ENCODE measurements around the gene ARHGAP10. TPM values are rescaled to one million over a fixed set of nuclear protein-coding genes. Genes with fewer than 3 reads are reported as not detected.
A peak's percentile ranks its signal among the peaks of the same experiment; 100 is the strongest.

The ARHGAP10 gene
- total and polyA plus RNA-seq, 10 of the 15 experiments (the other 5 are each of a cell fraction or from before 2014, with no cell fraction given): 1.3 to 25.8 (median 17.2) TPM

DNA sequence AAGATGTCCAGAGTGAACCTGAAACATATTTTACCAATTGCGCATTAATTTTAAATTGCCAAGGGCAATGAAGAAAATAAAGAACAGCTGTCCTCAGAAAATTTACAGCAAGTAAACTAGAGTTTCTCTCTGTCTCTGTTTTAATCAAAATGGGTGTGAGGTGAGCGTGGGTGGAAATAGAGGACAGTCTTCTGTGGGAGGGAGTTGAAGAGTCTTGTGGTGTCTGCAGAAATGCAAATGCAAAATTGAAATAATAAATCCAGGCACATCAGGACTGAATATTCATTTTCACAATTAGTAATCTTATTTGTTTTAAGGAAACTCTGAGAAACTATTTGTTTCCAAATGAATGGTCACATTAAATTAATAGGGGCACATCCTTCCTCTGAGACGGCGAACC lies 192.0 kb downstream of the ARHGAP10 start:
- H3K9me3 ChIP-seq (replicated peaks; ENCODE audit: control insufficient read depth, insufficient read depth, low read length): no peaks in the 10 kb centered on the region
- SMC1A ChIA-PET (ENCODE audit: uncharacterized antibody, unreplicated experiment): interaction anchor here (1.0 to 1.1 kb wide), 2 partner anchors 11 to 49 kb away, joined by 3 read pairs; no protein-coding TSS in a partner anchor
- DNase-seq (ENCODE audit: low read depth, low spot score) (no peak), FAIRE-seq (no peak), ATAC-seq (peak; percentile 49; the same call in 2 of the 3 replicates)
- POLR2A ChIA-PET: no interaction called here
- H3K4me1 ChIP-seq (ENCODE audit: control insufficient read depth, insufficient read depth, low read length): peaks cover 3% of the 10 kb centered on the region; the same call in 1 of the 2 replicates
- H3K36me3 ChIP-seq (ENCODE audit: control insufficient read depth in 2 of 2, insufficient read depth in 2 of 2, low read length in 1 of 2): peaks cover 0 to 9% of the 10 kb centered on the region in 2 experiments
- no peak overlapping the region for H2AFZ ChIP-seq (ENCODE audit: control insufficient read depth, low read depth, low read length)
- intact Hi-C loops (cut with micrococcal nuclease; ENCODE audit: unreplicated experiment) (no loop called here), in situ Hi-C loops (cut with MboI) (no loop called here)
- H4K20me1 ChIP-seq (ENCODE audit: control insufficient read depth, insufficient read depth): peaks cover 4% of the 10 kb centered on the region; the same call in 1 of the 2 replicates
- no peak overlapping the region for H3K4me2 ChIP-seq (ENCODE audit: control insufficient read depth, insufficient read depth)
- RAD21 ChIA-PET (ENCODE audit: unreplicated experiment): no interaction called here
- no peak overlapping the region for H3K27ac ChIP-seq (ENCODE audit: control insufficient read depth, insufficient read depth)
- BruUV-seq (replicated peaks): no TSS peak
- H3K4me3 ChIP-seq: no peak overlapping the region
- peak in 1 of 2 experiments; percentile 21; a peak in 1 of 3 replicates for TF ChIP-seq EGR1 (IDR thresholded peaks at IDR 0.05; ENCODE audit: borderline replicate concordance in 1 of 2, low read depth in 2 of 2, low read length in 2 of 2)
- no peak for TF ChIP-seq CEBPB (IDR thresholded peaks at IDR 0.05; ENCODE audit: borderline replicate concordance in 1 of 2, low read depth in 2 of 2, low read length in 2 of 2)
- CTCF ChIA-PET: no interaction called here
- H3K79me2 ChIP-seq (ENCODE audit: control insufficient read depth, insufficient read depth, low read length): no peaks in the 10 kb centered on the region
- H3K9ac ChIP-seq (ENCODE audit: control insufficient read depth, insufficient read depth, low read length): no peak overlapping the region
- no peaks in the 10 kb centered on the region for H3K27me3 ChIP-seq (replicated peaks in 1 of 2; ENCODE audit: control insufficient read depth in 2 of 2, insufficient read depth in 2 of 2, low read length in 1 of 2)
- WGBS (ENCODE audit: insufficient coverage, insufficient replicate concordance, low lambda C conversion rate, missing lambda C conversion rate): 66% methylated on average over 4 of the region's 4 CpGs

DNA sequence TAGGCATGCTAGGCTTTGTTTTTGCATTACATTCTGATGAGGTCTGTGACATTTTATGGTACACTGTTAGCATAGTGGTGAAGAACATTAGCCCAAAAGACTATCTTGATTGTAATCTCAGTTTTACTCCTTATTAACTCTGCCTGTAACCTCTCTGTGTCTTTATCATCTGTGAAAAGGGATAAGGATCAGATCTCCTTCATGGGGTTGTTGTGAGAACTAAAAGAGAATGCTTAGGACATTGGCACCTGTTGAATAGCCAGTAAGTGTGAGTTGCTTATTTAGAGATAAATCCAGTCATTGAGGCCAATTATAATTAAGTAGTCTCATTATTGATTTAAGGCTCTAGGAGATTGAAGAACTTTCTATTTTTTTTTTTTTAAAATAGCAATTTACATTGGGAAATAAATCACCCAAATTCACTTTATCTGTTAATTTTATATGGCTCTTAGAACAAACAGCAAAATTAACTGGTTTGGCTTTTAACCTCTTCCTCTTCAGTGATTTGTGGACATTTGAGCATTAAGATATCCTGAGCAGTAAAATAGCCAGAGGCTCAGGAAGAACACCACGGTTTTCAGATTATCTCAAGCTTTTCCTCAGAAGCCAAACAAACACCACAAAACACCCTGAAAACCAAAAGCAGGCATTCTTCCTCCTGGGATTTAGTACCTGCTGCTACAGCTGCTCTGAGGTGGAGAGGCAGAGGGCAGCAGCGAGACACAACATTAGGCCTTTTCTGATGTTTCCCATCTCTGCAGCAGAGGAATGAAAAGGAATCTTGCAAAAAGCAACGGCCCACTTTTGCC lies 192.9 kb downstream of the ARHGAP10 start:
- WGBS (ENCODE audit: insufficient coverage, insufficient replicate concordance, low lambda C conversion rate, missing lambda C conversion rate): 22% methylated on average over 3 of the region's 3 CpGs
- Histone ChIP-seq H3K9ac (ENCODE audit: control insufficient read depth, insufficient read depth, low read length) (no peak overlapping the region), H4K20me1 (ENCODE audit: control insufficient read depth, insufficient read depth) (peaks cover 4% of the 10 kb centered on the region; the same call in 1 of the 2 replicates), H3K27me3 (replicated peaks in 1 of 2; ENCODE audit: control insufficient read depth in 2 of 2, insufficient read depth in 2 of 2, low read length in 1 of 2) (no peaks in the 10 kb centered on the region), H3K4me2 (ENCODE audit: control insufficient read depth, insufficient read depth) (no peak overlapping the region), H3K4me3 (no peak overlapping the region), H3K4me1 (ENCODE audit: control insufficient read depth, insufficient read depth, low read length) (peaks cover 3% of the 10 kb centered on the region; the same call in 1 of the 2 replicates), H3K9me3 (replicated peaks; ENCODE audit: control insufficient read depth, insufficient read depth, low read length) (no peaks in the 10 kb centered on the region), H3K36me3 (ENCODE audit: control insufficient read depth in 2 of 2, insufficient read depth in 2 of 2, low read length in 1 of 2) (peaks cover 0 to 9% of the 10 kb centered on the region in 2 experiments), H3K27ac (ENCODE audit: control insufficient read depth, insufficient read depth) (no peak overlapping the region), H3K79me2 (ENCODE audit: control insufficient read depth, insufficient read depth, low read length) (no peaks in the 10 kb centered on the region), H2AFZ (ENCODE audit: control insufficient read depth, low read depth, low read length) (no peak overlapping the region)
- ChIA-PET SMC1A (ENCODE audit: uncharacterized antibody, unreplicated experiment) (interaction anchor here (0.6 to 1.5 kb wide), 9 partner anchors 9 to 130 kb away, joined by 3 to 4 read pairs (median 3); no protein-coding TSS in a partner anchor), CTCF (interaction anchor here (0.6 to 1.5 kb wide), 10 partner anchors 19 to 406 kb away, joined by 3 to 11 read pairs (median 3); no protein-coding TSS in a partner anchor), RAD21 (ENCODE audit: unreplicated experiment) (interaction anchor here (0.8 to 1.0 kb wide), 2 partner anchors 9 to 58 kb away, joined by 3 to 4 read pairs; no protein-coding TSS in a partner anchor), POLR2A (no interaction called here)
- peak; percentile 68; the same call in 2 of the 3 replicates for ATAC-seq
- BruUV-seq (replicated peaks): TSS peak; percentile 9
- in situ Hi-C loops (cut with MboI): no loop called here
- FAIRE-seq: no peak
- intact Hi-C loops (cut with micrococcal nuclease; ENCODE audit: unreplicated experiment): no loop called here
- no peak for DNase-seq (ENCODE audit: low read depth, low spot score)
- TF ChIP-seq, protein P1, sequence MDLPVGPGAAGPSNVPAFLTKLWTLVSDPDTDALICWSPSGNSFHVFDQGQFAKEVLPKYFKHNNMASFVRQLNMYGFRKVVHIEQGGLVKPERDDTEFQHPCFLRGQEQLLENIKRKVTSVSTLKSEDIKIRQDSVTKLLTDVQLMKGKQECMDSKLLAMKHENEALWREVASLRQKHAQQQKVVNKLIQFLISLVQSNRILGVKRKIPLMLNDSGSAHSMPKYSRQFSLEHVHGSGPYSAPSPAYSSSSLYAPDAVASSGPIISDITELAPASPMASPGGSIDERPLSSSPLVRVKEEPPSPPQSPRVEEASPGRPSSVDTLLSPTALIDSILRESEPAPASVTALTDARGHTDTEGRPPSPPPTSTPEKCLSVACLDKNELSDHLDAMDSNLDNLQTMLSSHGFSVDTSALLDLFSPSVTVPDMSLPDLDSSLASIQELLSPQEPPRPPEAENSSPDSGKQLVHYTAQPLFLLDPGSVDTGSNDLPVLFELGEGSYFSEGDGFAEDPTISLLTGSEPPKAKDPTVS (IDR thresholded peaks at IDR 0.05; ENCODE audit: low read depth, low read length): no peak
- no peak for TF ChIP-seq ETV6 (conservative IDR thresholded peaks at IDR 0.05 in 1 of 2, IDR thresholded peaks at IDR 0.05 in 1 of 2; ENCODE audit: borderline replicate concordance in 1 of 2, low read depth in 1 of 2)
- no peak for TF ChIP-seq WRNIP1 (IDR thresholded peaks at IDR 0.05; ENCODE audit: borderline replicate concordance, low read depth, low read length)
- TF ChIP-seq SMC3 (IDR thresholded peaks at IDR 0.05; ENCODE audit: borderline replicate concordance, low read length): peak; percentile 33; the same call in 1 of the 2 replicates
- no peak for TF ChIP-seq ZBED1 (IDR thresholded peaks at IDR 0.05; ENCODE audit: borderline replicate concordance)
- TF ChIP-seq NFYA (IDR thresholded peaks at IDR 0.05; ENCODE audit: borderline replicate concordance, low read depth, low read length): no peak

Data from GM12878 (cell line).